ENCODE results near the gene SCN4B. TPM values are rescaled to one million over a fixed set of nuclear protein-coding genes. Genes with fewer than 3 reads are reported as not detected.

Gene SCN4B
- total RNA-seq, 1 donor from 2014 or later: 1.1 TPM

- no peak for DNase-seq (ENCODE audit: low spot score in 2 of 2)
- no peak for TF ChIP-seq CTCF (IDR thresholded peaks at IDR 0.05)
- Histone ChIP-seq H3K4me1 (no peaks in the 10 kb centered on the region), H3K36me3 (no peaks in the 10 kb centered on the region), H3K9me3 (no peaks in the 10 kb centered on the region), H3K4me3 (no peak within 1 kb of the TSS), H3K27ac (no peak within 1 kb of the TSS), H3K27me3 (no peaks in the 10 kb centered on the region)
- intact Hi-C loops (cut with DNase I): no loop called here
Measured at GRCh38 chr11:118086913-118087768, 65.5 kb downstream of the SCN4B start, which contains the start of gene SMIM35. TSS of gene SMIM35 (minus strand) at chr11:118086963. CDS start at chr11:118086757, 206 bp downstream.

- no peak for TF ChIP-seq CTCF (IDR thresholded peaks at IDR 0.05)
- Histone ChIP-seq H3K4me1 (no peaks in the 10 kb centered on the region), H3K4me3 (no peak overlapping the region), H3K27me3 (no peaks in the 10 kb centered on the region), H3K27ac (no peak overlapping the region), H3K36me3 (no peaks in the 10 kb centered on the region), H3K9me3 (no peaks in the 10 kb centered on the region)
- intact Hi-C loops (cut with DNase I): no loop called here
- no peak for DNase-seq (ENCODE audit: low spot score in 2 of 2)
Measured at GRCh38 chr11:118084656-118085055, 68.0 kb downstream of the SCN4B start.

- H3K9me3 ChIP-seq: no peaks in the 10 kb centered on the region
- H3K27me3 ChIP-seq: no peaks in the 10 kb centered on the region
- H3K27ac ChIP-seq: no peak overlapping the region
- intact Hi-C loops (cut with DNase I): no loop called here
- TF ChIP-seq CTCF (IDR thresholded peaks at IDR 0.05): no peak
- no peak overlapping the region for H3K4me3 ChIP-seq
- DNase-seq (ENCODE audit: low spot score in 2 of 2): no peak
- H3K36me3 ChIP-seq: no peaks in the 10 kb centered on the region
- no peaks in the 10 kb centered on the region for H3K4me1 ChIP-seq
Measured at GRCh38 chr11:118084247-118084646, 68.4 kb downstream of the SCN4B start.

Other genes with a start within 250 kb of the SCN4B start
- not detected for gene TMPRSS13, start 223.4 kb downstream of the SCN4B start, total RNA-seq
- 38.6 TPM for gene IL10RA, start 166.4 kb downstream of the SCN4B start, total RNA-seq
- not detected for gene TMPRSS4, start 75.7 kb downstream of the SCN4B start, total RNA-seq
- gene SMIM35, start 65.9 kb downstream of the SCN4B start, total RNA-seq: not detected
- gene SCN2B, start 23.8 kb upstream of the SCN4B start, total RNA-seq: 0.11 TPM
- not detected for gene JAML, start 72.2 kb upstream of the SCN4B start, total RNA-seq
- 0.21 TPM for gene MPZL3, start 99.5 kb upstream of the SCN4B start, total RNA-seq
- 53.0 TPM for gene MPZL2, start 111.5 kb upstream of the SCN4B start, total RNA-seq
- gene CD3E, start 151.9 kb upstream of the SCN4B start, total RNA-seq: not detected
- gene CD3D, start 189.9 kb upstream of the SCN4B start, total RNA-seq: not detected
- not detected for gene CD3G, start 191.5 kb upstream of the SCN4B start, total RNA-seq
- gene UBE4A, start 206.8 kb upstream of the SCN4B start, total RNA-seq: 24.6 TPM
- 23.7 TPM for gene ATP5MG, start 248.8 kb upstream of the SCN4B start, total RNA-seq